Muscle layer of colon (tissue), 2 donors: ENCODE results near the gene GALR1.
A peak's percentile ranks its signal among the peaks of the same experiment; 100 is the strongest.
"Not testable (repeated sequence)": the region's sequence is repeated elsewhere in the genome, so short reads cannot be mapped to it uniquely, and the experiment has no call there.

Experiments used
- H3K27ac ChIP-seq: one replicate; pipeline ENCODE4 v1.7.0; 2013; ENCODE audit warnings: low read depth, mild to moderate bottlenecking, low read length, moderate library complexity
- H3K27me3 ChIP-seq, 2 donors: one replicate each; pipeline ENCODE4 v1.7.0; 2013; ENCODE audit warnings: low read length in 2 of 2, mild to moderate bottlenecking in 2 of 2; ENCODE audit not compliant: insufficient read depth in 2 of 2, control insufficient read depth in 1 of 2
- H3K36me3 ChIP-seq: one replicate; pipeline ENCODE4 v1.7.0; 2013; ENCODE audit warnings: mild to moderate bottlenecking, low read length; ENCODE audit not compliant: insufficient read depth
- H3K4me1 ChIP-seq: one replicate; pipeline ENCODE4 v1.7.0; 2013; ENCODE audit warnings: mild to moderate bottlenecking, low read length; ENCODE audit not compliant: insufficient read depth
- H3K4me3 ChIP-seq, 2 donors: one replicate each; pipeline ENCODE4 v1.7.0; 2013; ENCODE audit warnings: low read length in 2 of 2, low read depth in 1 of 2, mild to moderate bottlenecking in 1 of 2, moderate library complexity in 1 of 2
- H3K9ac ChIP-seq: one replicate; pipeline ENCODE4 v1.7.0; 2013; ENCODE audit warnings: low read length
- H3K9me3 ChIP-seq: one replicate; pipeline ENCODE4 v1.7.0; 2013; ENCODE audit warnings: mild to moderate bottlenecking, low read length
- donor health status: abdominal sarcoma.
- donor health status: Adenocarcinoma of cecum.

GALR1 gene

DNA sequence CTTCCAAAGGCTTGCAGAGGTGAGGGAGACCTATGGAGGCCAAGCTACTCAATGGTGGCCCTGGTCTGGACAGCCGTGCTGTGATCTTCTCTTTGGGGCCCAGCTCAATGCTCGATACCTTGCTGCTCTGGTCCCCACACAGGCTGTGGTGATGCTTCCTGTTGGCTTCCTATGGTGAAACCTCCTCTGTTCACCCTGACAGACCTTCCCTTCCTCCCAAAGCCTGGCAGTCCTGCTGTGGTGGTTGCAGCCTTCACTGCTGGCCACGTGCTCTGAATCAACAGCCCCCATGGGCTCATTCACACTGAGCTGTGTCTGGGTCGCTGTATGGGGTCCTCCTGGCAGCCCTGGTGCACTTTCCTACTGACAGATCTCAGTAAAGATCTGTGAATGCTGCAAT lies 31.0 kb upstream of the GALR1 start:
- no peak overlapping the region for H3K27ac ChIP-seq
- no peaks in the 10 kb centered on the region for H3K4me1 ChIP-seq
- no peaks in the 10 kb centered on the region for H3K27me3 ChIP-seq
- no peaks in the 10 kb centered on the region for H3K36me3 ChIP-seq
- no peak overlapping the region for H3K4me3 ChIP-seq
- no peaks in the 10 kb centered on the region for H3K9me3 ChIP-seq
- H3K9ac ChIP-seq: no peak overlapping the region

DNA sequence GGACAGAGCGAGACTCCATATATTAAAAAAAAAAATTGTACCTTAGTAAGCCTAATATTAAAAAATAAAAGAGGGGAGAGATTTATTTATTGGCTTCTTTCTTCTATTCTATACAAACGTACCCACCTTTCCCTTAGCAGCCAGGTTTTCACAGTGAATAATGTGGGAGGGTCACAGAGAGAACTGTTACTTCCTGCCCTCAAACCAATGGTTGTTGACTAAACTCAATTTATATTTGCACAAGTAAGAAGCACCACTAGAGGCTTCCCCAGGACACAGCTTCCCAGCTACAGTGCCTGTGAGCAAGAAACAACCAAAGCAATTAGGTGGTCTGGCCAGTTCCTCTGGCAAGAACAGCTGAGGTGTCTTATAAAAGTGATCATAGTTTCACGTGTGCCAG lies 28.9 kb upstream of the GALR1 start:
- Histone ChIP-seq H3K4me1 (no peaks in the 10 kb centered on the region), H3K36me3 (no peaks in the 10 kb centered on the region), H3K4me3 (no peak overlapping the region), H3K9ac (no peak overlapping the region), H3K9me3 (no peaks in the 10 kb centered on the region), H3K27ac (no peak overlapping the region), H3K27me3 (no peaks in the 10 kb centered on the region)

DNA sequence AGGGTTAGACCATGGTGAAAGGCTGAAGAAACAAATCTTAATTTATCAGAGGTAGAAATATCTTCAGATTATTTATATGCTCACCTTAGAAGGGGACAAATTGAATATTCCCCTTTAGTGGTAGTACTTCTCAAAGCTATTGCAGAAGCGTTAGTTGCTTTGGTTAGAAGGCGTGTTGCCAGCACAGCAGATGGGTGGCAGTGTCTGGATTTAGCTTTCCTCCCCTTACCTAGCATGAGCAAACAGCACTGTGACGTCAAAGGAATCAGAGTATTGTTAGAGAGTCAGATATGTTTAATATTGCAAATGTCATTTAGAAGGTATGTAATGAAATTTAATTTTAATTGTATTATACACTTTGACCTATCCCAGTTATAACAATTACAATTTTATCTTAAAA lies 27.2 kb upstream of the GALR1 start:
- H3K4me3 ChIP-seq: no peak overlapping the region
- H3K9me3 ChIP-seq: no peaks in the 10 kb centered on the region
- no peak overlapping the region for H3K27ac ChIP-seq
- H3K27me3 ChIP-seq: no peaks in the 10 kb centered on the region
- no peak overlapping the region for H3K9ac ChIP-seq
- no peaks in the 10 kb centered on the region for H3K36me3 ChIP-seq
- no peaks in the 10 kb centered on the region for H3K4me1 ChIP-seq

DNA sequence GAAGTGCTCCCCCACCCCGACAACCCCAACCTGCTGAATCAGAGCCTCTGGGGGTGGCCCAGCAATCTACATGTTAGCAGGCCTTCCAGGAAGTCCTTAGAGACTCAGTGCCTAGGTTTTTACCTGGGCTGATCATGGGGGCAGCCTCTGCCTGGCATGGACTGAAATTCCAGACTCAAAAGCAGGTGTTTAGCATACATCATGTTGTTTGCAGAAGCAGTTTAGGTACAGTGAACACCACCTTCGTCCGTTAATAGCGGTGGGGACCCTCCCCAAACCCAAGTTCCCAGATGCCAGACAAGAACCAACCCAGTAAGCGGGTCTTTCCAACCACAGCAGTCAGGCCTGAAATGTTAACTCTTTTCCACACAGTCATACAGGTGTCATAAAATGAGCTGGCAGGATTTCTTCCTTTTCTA lies 26.4 kb upstream of the GALR1 start:
- Histone ChIP-seq H3K27ac (no peak overlapping the region), H3K9me3 (no peaks in the 10 kb centered on the region), H3K36me3 (no peaks in the 10 kb centered on the region), H3K27me3 (no peaks in the 10 kb centered on the region), H3K9ac (no peak overlapping the region), H3K4me3 (no peak overlapping the region), H3K4me1 (no peaks in the 10 kb centered on the region)

GRCh38 chr18:77223653-77224052 lies 26.0 kb upstream of the GALR1 start:
- Histone ChIP-seq H3K36me3 (no peaks in the 10 kb centered on the region), H3K4me3 (no peak overlapping the region), H3K27ac (no peak overlapping the region), H3K9ac (no peak overlapping the region), H3K4me1 (no peaks in the 10 kb centered on the region), H3K9me3 (no peaks in the 10 kb centered on the region), H3K27me3 (no peaks in the 10 kb centered on the region)

DNA sequence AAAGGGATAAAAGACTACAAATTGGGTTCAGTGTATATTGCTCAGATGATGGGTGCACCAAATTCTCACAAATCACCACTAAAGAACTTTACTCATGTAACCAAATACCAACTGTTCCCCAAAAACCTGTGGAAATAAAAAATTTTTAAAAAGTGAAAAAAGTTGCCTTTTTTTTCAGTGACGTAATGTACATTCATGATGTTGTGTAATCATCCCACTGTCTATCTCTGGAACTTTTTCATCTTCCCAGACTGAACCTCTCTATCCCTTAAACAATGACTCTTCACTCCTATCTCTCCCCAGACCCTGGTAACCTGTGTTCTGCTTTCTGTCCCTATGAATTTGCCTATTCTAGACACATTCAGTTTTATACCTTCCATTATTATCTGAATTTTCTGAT lies 19.0 kb upstream of the GALR1 start:
- Histone ChIP-seq H3K9ac (no peak overlapping the region), H3K4me3 (no peak overlapping the region), H3K9me3 (no peaks in the 10 kb centered on the region), H3K4me1 (no peaks in the 10 kb centered on the region), H3K27me3 (no peaks in the 10 kb centered on the region), H3K27ac (no peak overlapping the region), H3K36me3 (no peaks in the 10 kb centered on the region)

GRCh38 chr18:77234504-77235365 lies 14.9 kb upstream of the GALR1 start:
- Histone ChIP-seq H3K4me3 (no peak overlapping the region), H3K27ac (no peak overlapping the region), H3K27me3 (no peaks in the 10 kb centered on the region), H3K9me3 (peaks cover 9% of the 10 kb centered on the region), H3K36me3 (no peaks in the 10 kb centered on the region), H3K4me1 (no peaks in the 10 kb centered on the region), H3K9ac (no peak overlapping the region)

GRCh38 chr18:77239285-77239684 lies 10.4 kb upstream of the GALR1 start:
- H3K4me1 ChIP-seq, H3K9me3 ChIP-seq, H3K27ac ChIP-seq, H3K27me3 ChIP-seq, H3K36me3 ChIP-seq, H3K9ac ChIP-seq, H3K4me3 ChIP-seq: not testable (repeated sequence)

GRCh38 chr18:77248873-77249568 lies 627 bp upstream of the GALR1 start:
- H3K36me3 ChIP-seq: no peaks in the 10 kb centered on the region
- no peak overlapping the region for H3K9ac ChIP-seq
- H3K9me3 ChIP-seq: no peaks in the 10 kb centered on the region
- H3K27ac ChIP-seq: no peak overlapping the region
- no peaks in the 10 kb centered on the region for H3K4me1 ChIP-seq
- H3K4me3 ChIP-seq: peak overlapping the region; percentile 17 to 27
- peaks cover 16 to 31% of the 10 kb centered on the region in 2 donors for H3K27me3 ChIP-seq

- Histone ChIP-seq H3K9ac (no peak overlapping the region), H3K36me3 (no peaks in the 10 kb centered on the region), H3K27me3 (peaks cover 16 to 31% of the 10 kb centered on the region in 2 donors), H3K27ac (no peak overlapping the region), H3K4me1 (no peaks in the 10 kb centered on the region), H3K4me3 (no peak overlapping the region), H3K9me3 (no peaks in the 10 kb centered on the region)
Observed at GRCh38 chr18:77250501-77250925, 865 bp downstream of the GALR1 start.

- Histone ChIP-seq H3K27me3 (peaks cover 16 to 31% of the 10 kb centered on the region in 2 donors), H3K4me3 (no peak overlapping the region), H3K4me1 (no peaks in the 10 kb centered on the region), H3K9ac (no peak overlapping the region), H3K27ac (no peak overlapping the region), H3K36me3 (no peaks in the 10 kb centered on the region), H3K9me3 (no peaks in the 10 kb centered on the region)
Observed at GRCh38 chr18:77250926-77251729, 1.5 kb downstream of the GALR1 start.
